GM18520 (cell line): ENCODE results near the gene CELF1.
"Not testable (repeated sequence)": the region's sequence is repeated elsewhere in the genome, so short reads cannot be mapped to it uniquely, and the experiment has no call there.

Experiments
- ATAC-seq: cut with Tn5 transposase; IDR thresholded peaks from one replicate; pipeline ENCODE4 v1.9.1; 2021; ENCODE audit not compliant: unreplicated experiment

CELF1 gene

GRCh38 chr11:47541070-47541469, 11.9 kb downstream of the CELF1 start:
- ATAC-seq = no peak

- no peak for ATAC-seq
Measured at GRCh38 chr11:47539681-47540039, 13.3 kb downstream of the CELF1 start.

- no peak for ATAC-seq
Measured at GRCh38 chr11:47538741-47539565, 14.0 kb downstream of the CELF1 start.

GRCh38 chr11:47536915-47537314, 16.0 kb downstream of the CELF1 start:
- no peak for ATAC-seq

GRCh38 chr11:47534704-47535251, 18.2 kb downstream of the CELF1 start:
- ATAC-seq = no peak

- no peak for ATAC-seq
Measured at GRCh38 chr11:47533690-47534151, 19.2 kb downstream of the CELF1 start.

GRCh38 chr11:47532597-47533213, 20.2 kb downstream of the CELF1 start:
- no peak for ATAC-seq

GRCh38 chr11:47531666-47532065, 21.3 kb downstream of the CELF1 start:
- no peak for ATAC-seq

- not testable (repeated sequence) for ATAC-seq
Measured at GRCh38 chr11:47530721-47531120, 22.2 kb downstream of the CELF1 start.

GRCh38 chr11:47529951-47530350, 23.0 kb downstream of the CELF1 start:
- ATAC-seq = no peak

GRCh38 chr11:47527186-47527585, 25.7 kb downstream of the CELF1 start:
- no peak for ATAC-seq

GRCh38 chr11:47526032-47526431, 26.9 kb downstream of the CELF1 start:
- not testable (repeated sequence) for ATAC-seq

GRCh38 chr11:47524291-47524874, 28.5 kb downstream of the CELF1 start:
- ATAC-seq = no peak

- ATAC-seq = peak; percentile 37
Measured at GRCh38 chr11:47523490-47524225, 29.3 kb downstream of the CELF1 start.

GRCh38 chr11:47518212-47518964, 34.5 kb downstream of the CELF1 start:
- no peak for ATAC-seq

- no peak for ATAC-seq
Measured at GRCh38 chr11:47516984-47517853, 35.7 kb downstream of the CELF1 start.

- ATAC-seq = no peak
Measured at GRCh38 chr11:47516155-47516554, 36.8 kb downstream of the CELF1 start.

- peak; percentile 31 for ATAC-seq
Measured at GRCh38 chr11:47514825-47515647, 37.9 kb downstream of the CELF1 start.

GRCh38 chr11:47512701-47513100, 40.2 kb downstream of the CELF1 start:
- no peak for ATAC-seq
